Panc1 (cell line): ENCODE data around the gene ZC2HC1B. TPM values are rescaled to one million over a fixed set of nuclear protein-coding genes. Genes with fewer than 3 reads are reported as not detected.

ENCODE experiments used
- ATAC-seq: fragments of 200-7000 bp; cut with Tn5 transposase; 2 replicates; pipeline ENCODE4 v1.9.1; 2020; ENCODE audit warnings: mild to moderate bottlenecking, moderate library complexity
- BruUV-seq: library from RNA; stranded (reverse); fragments of 400-500 nt; replicated peaks from 2 replicates; lab custom pipeline; 2021; lab: Mats Ljungman, UMichigan
- CTCF ChIA-PET: fragments of 300-600 bp; sonication (Branson Sonifier 250); formaldehyde crosslinking; loops from one replicate; lab custom pipeline; 2022; ENCODE audit warnings: antibody characterized with exemption; lab: Charles Lee
- POLR2A ChIA-PET: fragments of 300-600 bp; sonication (Branson Sonifier 250); formaldehyde crosslinking; loops from one replicate; lab custom pipeline; 2022; ENCODE audit warnings: antibody characterized with exemption; lab: Charles Lee
- DNase-seq: peaks from one replicate; pipeline ENCODE4 v3.0.0-alpha.2; 2010; ENCODE audit warnings: low read depth, low spot score
- H3K27ac ChIP-seq: 2 replicates; pipeline ENCODE4 v1.5.1; 2011; ENCODE audit warnings: mild to moderate bottlenecking, low read length, inconsistent platforms
- H3K27me3 ChIP-seq: fragments of 200-500 bp; sonication (Bioruptor generic); 2 replicates; pipeline ENCODE4 v1.6.0; 2014; ENCODE audit warnings: low read length, inconsistent platforms; ENCODE audit not compliant: control insufficient read depth, insufficient read depth
- H3K36me3 ChIP-seq: fragments of 200-500 bp; sonication (Bioruptor generic); 2 replicates; pipeline ENCODE4 v1.5.1; 2014; ENCODE audit warnings: inconsistent platforms, mild to moderate bottlenecking, low read length, moderate library complexity; ENCODE audit not compliant: control insufficient read depth, insufficient read depth
- H3K4me1 ChIP-seq: 2 replicates; pipeline ENCODE4 v1.5.1; 2011; ENCODE audit warnings: inconsistent platforms, mild to moderate bottlenecking, low read length, moderate library complexity; ENCODE audit not compliant: control insufficient read depth, insufficient read depth
- H3K4me3 ChIP-seq, 2 experiments: 2 replicates each; pipeline ENCODE4 v1.5.1; 2011 to 2012; ENCODE audit warnings: low read depth in 2 of 2, low read length in 2 of 2, mild to moderate bottlenecking in 2 of 2, inconsistent platforms in 1 of 2, moderate library complexity in 1 of 2
- H3K9me3 ChIP-seq: fragments of 200-500 bp; sonication (Bioruptor generic); 2 replicates; pipeline ENCODE4 v1.5.1; 2014; ENCODE audit warnings: low read depth, mild to moderate bottlenecking, inconsistent platforms, low read length, moderate library complexity; ENCODE audit not compliant: control insufficient read depth, insufficient read depth
- POLR2AphosphoS5 ChIP-seq: IDR thresholded peaks from 2 replicates; pipeline ENCODE4 v1.6.1; 2012; ENCODE audit warnings: mild to moderate bottlenecking, low read depth, low read length, moderate library complexity
- SIN3A ChIP-seq: IDR thresholded peaks from 2 replicates; pipeline ENCODE4 v1.6.1; 2012; ENCODE audit warnings: low read depth, mild to moderate bottlenecking, low read length, moderate library complexity, borderline replicate concordance; ENCODE audit not compliant: insufficient read depth
- TCF7L2 ChIP-seq: IDR thresholded peaks from 2 replicates; pipeline ENCODE4 v1.6.1; 2011; ENCODE audit warnings: mild to moderate bottlenecking, low read depth, low read length, inconsistent platforms
- in situ Hi-C: cut with HindIII; loops from 2 replicates; pipeline ENCODE4 v1.10.0; 2016; ENCODE audit warnings: low sequenced_read_pairs, low pct_unique_long_range_greater_than_20kb
- intact Hi-C: fragments of 100-400 bp; cut with micrococcal nuclease; formaldehyde crosslinking; loops from one replicate; pipeline ENCODE4 v1.10.0; 2022; ENCODE audit not compliant: unreplicated experiment
- total RNA-seq: library from RNA; stranded (reverse); gene quantifications from one replicate; pipeline ENCODE4 v1.2.1, GENCODE V29; 2021; ENCODE audit not compliant: unreplicated experiment
- TF ChIP-seq, protein P1 (sequence below): fragments of 450-650 bp; IDR thresholded peaks from 2 replicates; pipeline ENCODE4 v1.5.1; 2017; ENCODE audit warnings: mild to moderate bottlenecking
- TF ChIP-seq, protein P2 (sequence below), 2 experiments: IDR thresholded peaks; 2 replicates each; pipeline ENCODE4 v1.6.1; 2011 to 2012; ENCODE audit warnings: low read depth in 2 of 2, control low read depth in 1 of 2, low read length in 1 of 2, mild to moderate bottlenecking in 1 of 2, moderate library complexity in 1 of 2; ENCODE audit not compliant: insufficient read depth in 1 of 2

Gene ZC2HC1B
- total RNA-seq, 1 experiment from 2014 or later: not detected

DNA sequence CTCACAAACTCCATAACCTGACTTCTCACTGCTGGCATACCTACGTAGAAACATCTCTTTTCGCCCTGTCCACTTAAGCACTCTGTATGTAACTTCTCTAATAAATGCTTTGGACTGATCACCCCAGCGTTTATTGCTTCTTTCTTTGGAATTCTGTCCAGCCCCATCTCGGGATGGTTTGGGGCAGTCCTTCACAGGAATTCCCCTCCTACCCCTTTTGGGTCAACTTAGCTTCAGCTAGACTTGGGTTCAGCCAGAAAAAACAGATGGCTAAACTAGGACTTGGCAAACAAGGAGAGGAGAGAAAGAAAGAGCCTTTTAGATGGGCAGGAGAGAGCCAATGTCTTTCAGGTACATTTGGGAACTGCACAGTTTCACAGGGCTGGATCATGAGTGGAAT is 25.1 kb upstream of the ZC2HC1B start:
- ChIA-PET POLR2A (interaction anchor here (0.6 kb wide), 1 partner anchor 62 kb away, joined by 3 read pairs; no protein-coding TSS in a partner anchor), CTCF (no interaction called here)
- H3K9me3 ChIP-seq: no peaks in the 10 kb centered on the region
- ATAC-seq (no peak), DNase-seq (no peak)
- H3K4me1 ChIP-seq: 0 out of 2 replicates have a peak, but pooled peaks cover 3% of the 10 kb centered on the region
- no peaks in the 10 kb centered on the region for H3K27me3 ChIP-seq
- intact Hi-C loops: no loop called here
- in situ Hi-C loops: no loop called here
- no peak overlapping the region for H3K4me3 ChIP-seq
- no peak overlapping the region for H3K27ac ChIP-seq
- BruUV-seq: no TSS peak
- peaks cover 2% of the 10 kb centered on the region; the same call in 1 of the 2 replicates for H3K36me3 ChIP-seq
- no peak for TF ChIP-seq TCF7L2
- TF ChIP-seq SIN3A: no peak
- TF ChIP-seq, protein P1, sequence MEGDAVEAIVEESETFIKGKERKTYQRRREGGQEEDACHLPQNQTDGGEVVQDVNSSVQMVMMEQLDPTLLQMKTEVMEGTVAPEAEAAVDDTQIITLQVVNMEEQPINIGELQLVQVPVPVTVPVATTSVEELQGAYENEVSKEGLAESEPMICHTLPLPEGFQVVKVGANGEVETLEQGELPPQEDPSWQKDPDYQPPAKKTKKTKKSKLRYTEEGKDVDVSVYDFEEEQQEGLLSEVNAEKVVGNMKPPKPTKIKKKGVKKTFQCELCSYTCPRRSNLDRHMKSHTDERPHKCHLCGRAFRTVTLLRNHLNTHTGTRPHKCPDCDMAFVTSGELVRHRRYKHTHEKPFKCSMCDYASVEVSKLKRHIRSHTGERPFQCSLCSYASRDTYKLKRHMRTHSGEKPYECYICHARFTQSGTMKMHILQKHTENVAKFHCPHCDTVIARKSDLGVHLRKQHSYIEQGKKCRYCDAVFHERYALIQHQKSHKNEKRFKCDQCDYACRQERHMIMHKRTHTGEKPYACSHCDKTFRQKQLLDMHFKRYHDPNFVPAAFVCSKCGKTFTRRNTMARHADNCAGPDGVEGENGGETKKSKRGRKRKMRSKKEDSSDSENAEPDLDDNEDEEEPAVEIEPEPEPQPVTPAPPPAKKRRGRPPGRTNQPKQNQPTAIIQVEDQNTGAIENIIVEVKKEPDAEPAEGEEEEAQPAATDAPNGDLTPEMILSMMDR: no peak
- TF ChIP-seq, protein P2, sequence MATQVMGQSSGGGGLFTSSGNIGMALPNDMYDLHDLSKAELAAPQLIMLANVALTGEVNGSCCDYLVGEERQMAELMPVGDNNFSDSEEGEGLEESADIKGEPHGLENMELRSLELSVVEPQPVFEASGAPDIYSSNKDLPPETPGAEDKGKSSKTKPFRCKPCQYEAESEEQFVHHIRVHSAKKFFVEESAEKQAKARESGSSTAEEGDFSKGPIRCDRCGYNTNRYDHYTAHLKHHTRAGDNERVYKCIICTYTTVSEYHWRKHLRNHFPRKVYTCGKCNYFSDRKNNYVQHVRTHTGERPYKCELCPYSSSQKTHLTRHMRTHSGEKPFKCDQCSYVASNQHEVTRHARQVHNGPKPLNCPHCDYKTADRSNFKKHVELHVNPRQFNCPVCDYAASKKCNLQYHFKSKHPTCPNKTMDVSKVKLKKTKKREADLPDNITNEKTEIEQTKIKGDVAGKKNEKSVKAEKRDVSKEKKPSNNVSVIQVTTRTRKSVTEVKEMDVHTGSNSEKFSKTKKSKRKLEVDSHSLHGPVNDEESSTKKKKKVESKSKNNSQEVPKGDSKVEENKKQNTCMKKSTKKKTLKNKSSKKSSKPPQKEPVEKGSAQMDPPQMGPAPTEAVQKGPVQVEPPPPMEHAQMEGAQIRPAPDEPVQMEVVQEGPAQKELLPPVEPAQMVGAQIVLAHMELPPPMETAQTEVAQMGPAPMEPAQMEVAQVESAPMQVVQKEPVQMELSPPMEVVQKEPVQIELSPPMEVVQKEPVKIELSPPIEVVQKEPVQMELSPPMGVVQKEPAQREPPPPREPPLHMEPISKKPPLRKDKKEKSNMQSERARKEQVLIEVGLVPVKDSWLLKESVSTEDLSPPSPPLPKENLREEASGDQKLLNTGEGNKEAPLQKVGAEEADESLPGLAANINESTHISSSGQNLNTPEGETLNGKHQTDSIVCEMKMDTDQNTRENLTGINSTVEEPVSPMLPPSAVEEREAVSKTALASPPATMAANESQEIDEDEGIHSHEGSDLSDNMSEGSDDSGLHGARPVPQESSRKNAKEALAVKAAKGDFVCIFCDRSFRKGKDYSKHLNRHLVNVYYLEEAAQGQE (IDR thresholded peaks at IDR 0.05; ENCODE audit: insufficient read depth in 1 of 2, low read depth in 2 of 2, low read length in 1 of 2): no peak
- no peak for TF ChIP-seq POLR2AphosphoS5

DNA sequence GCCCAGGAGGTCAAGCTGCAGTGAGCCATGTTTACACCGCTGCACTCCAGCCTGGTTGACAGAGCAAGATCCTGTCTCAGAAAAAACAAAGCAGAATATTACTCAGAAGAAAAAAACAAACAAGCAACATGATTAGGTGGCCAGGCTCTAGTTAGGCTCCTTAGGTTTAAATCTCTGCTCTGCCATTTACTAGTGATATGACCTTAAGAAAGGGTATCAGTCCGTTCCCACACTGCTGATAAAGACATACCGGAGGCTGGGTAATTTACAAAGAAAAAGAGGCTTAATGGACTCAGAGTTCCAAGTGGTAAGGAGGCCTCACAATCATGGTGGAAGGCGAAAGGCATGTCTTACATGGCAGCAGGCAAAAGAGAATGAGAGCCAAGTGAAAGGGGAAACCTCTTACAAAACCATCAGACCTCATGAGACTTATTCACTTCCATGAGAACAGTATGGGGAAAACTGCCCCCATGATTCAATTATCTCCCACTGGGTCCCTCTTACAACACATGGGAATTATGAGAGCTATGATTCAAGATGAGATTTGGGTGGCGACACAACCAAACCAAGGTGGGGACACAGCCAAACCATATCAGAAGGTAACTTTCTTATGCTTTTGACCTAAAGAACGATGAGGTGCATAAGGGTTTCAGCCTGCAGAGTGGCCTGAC is 23.5 kb upstream of the ZC2HC1B start:
- Histone ChIP-seq H3K9me3 (no peaks in the 10 kb centered on the region), H3K36me3 (peaks cover 14% of the 10 kb centered on the region), H3K27ac (no peak overlapping the region), H3K4me1 (0 out of 2 replicates have a peak, but pooled peaks cover 6% of the 10 kb centered on the region), H3K4me3 (no peak overlapping the region), H3K27me3 (no peaks in the 10 kb centered on the region)
- TF ChIP-seq, protein P2 (IDR thresholded peaks at IDR 0.05; ENCODE audit: insufficient read depth in 1 of 2, low read depth in 2 of 2, low read length in 1 of 2): no peak
- TF ChIP-seq POLR2AphosphoS5 (no peak), TCF7L2 (no peak), SIN3A (no peak)
- TF ChIP-seq, protein P1: no peak
- ChIA-PET POLR2A (no interaction called here), CTCF (no interaction called here)
- BruUV-seq: no TSS peak
- in situ Hi-C loops: no loop called here
- DNase-seq (no peak), ATAC-seq (no peak)
- intact Hi-C loops: loop anchor here (5.0 kb wide), 1 partner anchor 163 kb away; the partner anchor contains the start of gene PHACTR2
